Measurements from ENCODE around the gene RTN4IP1.

DNA sequence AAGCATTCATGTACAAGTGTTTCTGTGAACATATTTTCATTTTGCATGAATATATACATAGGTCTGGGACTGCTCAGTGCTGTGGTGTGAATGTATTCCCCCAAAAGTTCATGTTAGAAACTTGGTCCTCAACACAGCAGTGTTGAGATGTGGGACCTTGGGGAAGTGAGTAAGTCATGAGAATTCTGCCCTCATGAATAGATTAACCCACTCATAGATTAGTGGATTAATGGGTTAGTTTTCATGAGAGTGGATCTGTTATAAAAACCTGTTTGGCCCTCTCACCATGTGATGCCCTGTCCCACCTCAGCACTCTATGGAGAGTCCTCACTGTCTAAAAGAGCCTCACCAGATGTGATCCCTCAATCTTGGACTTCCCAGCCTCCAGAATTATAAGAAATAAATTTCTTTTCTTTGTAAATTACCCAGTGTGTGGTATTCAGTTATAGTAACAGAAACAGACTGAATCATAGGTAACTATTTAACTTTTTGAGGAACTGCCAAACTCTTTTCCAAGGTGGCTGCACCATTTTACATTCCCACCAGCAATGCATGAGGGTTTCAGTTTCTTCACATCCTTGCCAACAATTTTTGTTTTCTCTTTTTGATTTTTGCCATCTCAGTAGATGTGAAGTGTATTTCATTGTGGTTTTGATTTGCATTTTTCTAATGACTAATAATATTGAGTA is 45.4 kb upstream of the RTN4IP1 start:
- no peak for TF ChIP-seq TAF1 (IDR thresholded peaks at IDR 0.05; ENCODE audit: low read depth)
- no peak for TF ChIP-seq MXI1 (conservative IDR thresholded peaks at IDR 0.05; ENCODE audit: poor library complexity, severe bottlenecking)
- TF ChIP-seq, protein P1, sequence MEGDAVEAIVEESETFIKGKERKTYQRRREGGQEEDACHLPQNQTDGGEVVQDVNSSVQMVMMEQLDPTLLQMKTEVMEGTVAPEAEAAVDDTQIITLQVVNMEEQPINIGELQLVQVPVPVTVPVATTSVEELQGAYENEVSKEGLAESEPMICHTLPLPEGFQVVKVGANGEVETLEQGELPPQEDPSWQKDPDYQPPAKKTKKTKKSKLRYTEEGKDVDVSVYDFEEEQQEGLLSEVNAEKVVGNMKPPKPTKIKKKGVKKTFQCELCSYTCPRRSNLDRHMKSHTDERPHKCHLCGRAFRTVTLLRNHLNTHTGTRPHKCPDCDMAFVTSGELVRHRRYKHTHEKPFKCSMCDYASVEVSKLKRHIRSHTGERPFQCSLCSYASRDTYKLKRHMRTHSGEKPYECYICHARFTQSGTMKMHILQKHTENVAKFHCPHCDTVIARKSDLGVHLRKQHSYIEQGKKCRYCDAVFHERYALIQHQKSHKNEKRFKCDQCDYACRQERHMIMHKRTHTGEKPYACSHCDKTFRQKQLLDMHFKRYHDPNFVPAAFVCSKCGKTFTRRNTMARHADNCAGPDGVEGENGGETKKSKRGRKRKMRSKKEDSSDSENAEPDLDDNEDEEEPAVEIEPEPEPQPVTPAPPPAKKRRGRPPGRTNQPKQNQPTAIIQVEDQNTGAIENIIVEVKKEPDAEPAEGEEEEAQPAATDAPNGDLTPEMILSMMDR (IDR thresholded peaks at IDR 0.05; ENCODE audit: poor library complexity, severe bottlenecking) = no peak
- TF ChIP-seq EP300 (conservative IDR thresholded peaks at IDR 0.05; ENCODE audit: poor library complexity, severe bottlenecking) = no peak
- no peak for TF ChIP-seq POLR2AphosphoS5 (IDR thresholded peaks at IDR 0.05)
- TF ChIP-seq, protein P2, sequence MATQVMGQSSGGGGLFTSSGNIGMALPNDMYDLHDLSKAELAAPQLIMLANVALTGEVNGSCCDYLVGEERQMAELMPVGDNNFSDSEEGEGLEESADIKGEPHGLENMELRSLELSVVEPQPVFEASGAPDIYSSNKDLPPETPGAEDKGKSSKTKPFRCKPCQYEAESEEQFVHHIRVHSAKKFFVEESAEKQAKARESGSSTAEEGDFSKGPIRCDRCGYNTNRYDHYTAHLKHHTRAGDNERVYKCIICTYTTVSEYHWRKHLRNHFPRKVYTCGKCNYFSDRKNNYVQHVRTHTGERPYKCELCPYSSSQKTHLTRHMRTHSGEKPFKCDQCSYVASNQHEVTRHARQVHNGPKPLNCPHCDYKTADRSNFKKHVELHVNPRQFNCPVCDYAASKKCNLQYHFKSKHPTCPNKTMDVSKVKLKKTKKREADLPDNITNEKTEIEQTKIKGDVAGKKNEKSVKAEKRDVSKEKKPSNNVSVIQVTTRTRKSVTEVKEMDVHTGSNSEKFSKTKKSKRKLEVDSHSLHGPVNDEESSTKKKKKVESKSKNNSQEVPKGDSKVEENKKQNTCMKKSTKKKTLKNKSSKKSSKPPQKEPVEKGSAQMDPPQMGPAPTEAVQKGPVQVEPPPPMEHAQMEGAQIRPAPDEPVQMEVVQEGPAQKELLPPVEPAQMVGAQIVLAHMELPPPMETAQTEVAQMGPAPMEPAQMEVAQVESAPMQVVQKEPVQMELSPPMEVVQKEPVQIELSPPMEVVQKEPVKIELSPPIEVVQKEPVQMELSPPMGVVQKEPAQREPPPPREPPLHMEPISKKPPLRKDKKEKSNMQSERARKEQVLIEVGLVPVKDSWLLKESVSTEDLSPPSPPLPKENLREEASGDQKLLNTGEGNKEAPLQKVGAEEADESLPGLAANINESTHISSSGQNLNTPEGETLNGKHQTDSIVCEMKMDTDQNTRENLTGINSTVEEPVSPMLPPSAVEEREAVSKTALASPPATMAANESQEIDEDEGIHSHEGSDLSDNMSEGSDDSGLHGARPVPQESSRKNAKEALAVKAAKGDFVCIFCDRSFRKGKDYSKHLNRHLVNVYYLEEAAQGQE (IDR thresholded peaks at IDR 0.05; ENCODE audit: borderline replicate concordance) = no peak
- TF ChIP-seq SMC3 (conservative IDR thresholded peaks at IDR 0.05; ENCODE audit: poor library complexity) = no peak
- no peak for TF ChIP-seq EZH2 (IDR thresholded peaks at IDR 0.05; ENCODE audit: borderline replicate concordance, insufficient read depth, low read length, poor library complexity, severe bottlenecking)
